HL-60 (cell line): ENCODE results near the gene HNRNPF.

ENCODE experiments used
- DNase-seq, 2 experiments: peaks; one replicate each; pipeline ENCODE4 v3.0.0-alpha.2; 2010 to 2020; ENCODE audit warnings: low read depth in 1 of 2, low spot score in 1 of 2
- H3K27ac ChIP-seq: fragments of 250-450 bp; sonication (Bioruptor Pico); replicated peaks from 2 replicates; pipeline ENCODE4 v1.5.1; 2020; ENCODE audit warnings: mild to moderate bottlenecking, moderate library complexity
- H3K27me3 ChIP-seq: fragments of 250-450 bp; sonication (Bioruptor Pico); 2 replicates; pipeline ENCODE4 v1.5.1; 2021; ENCODE audit warnings: mild to moderate bottlenecking, moderate library complexity; ENCODE audit not compliant: insufficient read depth, poor library complexity, severe bottlenecking
- H3K4me3 ChIP-seq: replicated peaks from 2 replicates; pipeline ENCODE4 v1.5.1; 2011; ENCODE audit warnings: mild to moderate bottlenecking, control low read depth, low read length; ENCODE audit not compliant: insufficient read depth
- GABPA ChIP-seq: IDR thresholded peaks from 2 replicates; pipeline ENCODE4 v1.6.1; 2012; ENCODE audit warnings: low read depth
- POLR2AphosphoS5 ChIP-seq: IDR thresholded peaks from 2 replicates; pipeline ENCODE4 v1.6.1; 2012; ENCODE audit warnings: low read depth
- SPI1 ChIP-seq: IDR thresholded peaks from 2 replicates; pipeline ENCODE4 v1.6.1; 2012; ENCODE audit warnings: low read depth, mild to moderate bottlenecking, borderline replicate concordance
- TF ChIP-seq, protein P1 (sequence below): IDR thresholded peaks from one replicate; pipeline ENCODE4 v1.5.1; 2011; ENCODE audit warnings: low read length, control low read depth, inconsistent platforms; ENCODE audit not compliant: insufficient read depth
- TF ChIP-seq, protein P2 (sequence below): IDR thresholded peaks from 2 replicates; pipeline ENCODE4 v1.6.1; 2012; ENCODE audit warnings: low read depth; ENCODE audit not compliant: insufficient replicate concordance

The HNRNPF gene

DNA sequence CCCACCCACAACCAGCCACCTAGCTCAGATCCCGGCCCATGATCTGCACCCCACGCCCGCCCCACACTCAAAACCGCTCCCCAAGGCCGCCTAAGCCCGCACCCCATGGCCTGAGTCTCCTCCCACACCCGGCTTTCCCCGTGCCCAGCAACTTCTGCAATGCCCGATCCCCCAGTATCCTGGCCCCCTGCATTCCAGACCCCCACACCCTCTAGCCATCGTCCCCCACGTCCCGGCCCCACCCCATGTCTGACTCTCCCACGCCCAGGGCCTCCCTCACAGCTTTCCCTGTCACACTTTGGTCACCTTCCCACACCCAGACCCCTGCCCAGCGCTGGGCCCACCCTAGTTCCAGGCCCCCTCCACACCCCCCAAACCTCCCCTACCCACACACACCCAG is 57.7 kb downstream of the HNRNPF start:
- H3K4me3 ChIP-seq, result no peak overlapping the region
- no peak for DNase-seq

DNA sequence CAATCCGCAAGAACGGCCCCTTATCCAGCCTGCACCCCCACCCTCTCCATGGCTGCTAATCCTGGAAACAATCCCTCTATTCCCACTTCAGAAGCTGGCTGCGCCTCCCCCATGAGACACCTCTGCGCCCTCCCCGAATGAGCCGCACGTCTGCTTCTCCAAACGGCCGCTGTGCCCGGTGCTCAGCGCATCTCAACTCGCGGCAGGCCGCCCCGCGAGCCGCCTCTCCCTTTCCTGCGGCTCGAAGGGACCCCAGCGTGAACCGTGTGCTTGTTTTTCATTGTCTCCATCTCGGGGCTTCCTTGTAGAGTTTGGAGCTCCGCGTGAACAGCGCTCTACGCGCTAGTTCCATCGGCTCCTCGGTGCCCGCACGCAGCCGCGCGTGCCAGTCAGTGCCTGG is 58.3 kb downstream of the HNRNPF start:
- no peak for DNase-seq
- TF ChIP-seq SPI1 (no peak), POLR2AphosphoS5 (no peak), GABPA (no peak)
- TF ChIP-seq, protein P1, sequence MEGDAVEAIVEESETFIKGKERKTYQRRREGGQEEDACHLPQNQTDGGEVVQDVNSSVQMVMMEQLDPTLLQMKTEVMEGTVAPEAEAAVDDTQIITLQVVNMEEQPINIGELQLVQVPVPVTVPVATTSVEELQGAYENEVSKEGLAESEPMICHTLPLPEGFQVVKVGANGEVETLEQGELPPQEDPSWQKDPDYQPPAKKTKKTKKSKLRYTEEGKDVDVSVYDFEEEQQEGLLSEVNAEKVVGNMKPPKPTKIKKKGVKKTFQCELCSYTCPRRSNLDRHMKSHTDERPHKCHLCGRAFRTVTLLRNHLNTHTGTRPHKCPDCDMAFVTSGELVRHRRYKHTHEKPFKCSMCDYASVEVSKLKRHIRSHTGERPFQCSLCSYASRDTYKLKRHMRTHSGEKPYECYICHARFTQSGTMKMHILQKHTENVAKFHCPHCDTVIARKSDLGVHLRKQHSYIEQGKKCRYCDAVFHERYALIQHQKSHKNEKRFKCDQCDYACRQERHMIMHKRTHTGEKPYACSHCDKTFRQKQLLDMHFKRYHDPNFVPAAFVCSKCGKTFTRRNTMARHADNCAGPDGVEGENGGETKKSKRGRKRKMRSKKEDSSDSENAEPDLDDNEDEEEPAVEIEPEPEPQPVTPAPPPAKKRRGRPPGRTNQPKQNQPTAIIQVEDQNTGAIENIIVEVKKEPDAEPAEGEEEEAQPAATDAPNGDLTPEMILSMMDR, result no peak
- TF ChIP-seq, protein P2, sequence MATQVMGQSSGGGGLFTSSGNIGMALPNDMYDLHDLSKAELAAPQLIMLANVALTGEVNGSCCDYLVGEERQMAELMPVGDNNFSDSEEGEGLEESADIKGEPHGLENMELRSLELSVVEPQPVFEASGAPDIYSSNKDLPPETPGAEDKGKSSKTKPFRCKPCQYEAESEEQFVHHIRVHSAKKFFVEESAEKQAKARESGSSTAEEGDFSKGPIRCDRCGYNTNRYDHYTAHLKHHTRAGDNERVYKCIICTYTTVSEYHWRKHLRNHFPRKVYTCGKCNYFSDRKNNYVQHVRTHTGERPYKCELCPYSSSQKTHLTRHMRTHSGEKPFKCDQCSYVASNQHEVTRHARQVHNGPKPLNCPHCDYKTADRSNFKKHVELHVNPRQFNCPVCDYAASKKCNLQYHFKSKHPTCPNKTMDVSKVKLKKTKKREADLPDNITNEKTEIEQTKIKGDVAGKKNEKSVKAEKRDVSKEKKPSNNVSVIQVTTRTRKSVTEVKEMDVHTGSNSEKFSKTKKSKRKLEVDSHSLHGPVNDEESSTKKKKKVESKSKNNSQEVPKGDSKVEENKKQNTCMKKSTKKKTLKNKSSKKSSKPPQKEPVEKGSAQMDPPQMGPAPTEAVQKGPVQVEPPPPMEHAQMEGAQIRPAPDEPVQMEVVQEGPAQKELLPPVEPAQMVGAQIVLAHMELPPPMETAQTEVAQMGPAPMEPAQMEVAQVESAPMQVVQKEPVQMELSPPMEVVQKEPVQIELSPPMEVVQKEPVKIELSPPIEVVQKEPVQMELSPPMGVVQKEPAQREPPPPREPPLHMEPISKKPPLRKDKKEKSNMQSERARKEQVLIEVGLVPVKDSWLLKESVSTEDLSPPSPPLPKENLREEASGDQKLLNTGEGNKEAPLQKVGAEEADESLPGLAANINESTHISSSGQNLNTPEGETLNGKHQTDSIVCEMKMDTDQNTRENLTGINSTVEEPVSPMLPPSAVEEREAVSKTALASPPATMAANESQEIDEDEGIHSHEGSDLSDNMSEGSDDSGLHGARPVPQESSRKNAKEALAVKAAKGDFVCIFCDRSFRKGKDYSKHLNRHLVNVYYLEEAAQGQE, result no peak
- Histone ChIP-seq H3K27ac (no peak overlapping the region), H3K4me3 (no peak overlapping the region), H3K27me3 (peaks cover 5% of the 10 kb centered on the region)

More for the DNA sequence above, 57.7 kb downstream of the HNRNPF start:
- no peak for TF ChIP-seq SPI1
- TF ChIP-seq, protein P2, result no peak
- TF ChIP-seq POLR2AphosphoS5, result no peak
- TF ChIP-seq GABPA, result no peak
- TF ChIP-seq, protein P1, result no peak
- H3K27ac ChIP-seq, result no peak overlapping the region
- peaks cover 5% of the 10 kb centered on the region for H3K27me3 ChIP-seq

DNA sequence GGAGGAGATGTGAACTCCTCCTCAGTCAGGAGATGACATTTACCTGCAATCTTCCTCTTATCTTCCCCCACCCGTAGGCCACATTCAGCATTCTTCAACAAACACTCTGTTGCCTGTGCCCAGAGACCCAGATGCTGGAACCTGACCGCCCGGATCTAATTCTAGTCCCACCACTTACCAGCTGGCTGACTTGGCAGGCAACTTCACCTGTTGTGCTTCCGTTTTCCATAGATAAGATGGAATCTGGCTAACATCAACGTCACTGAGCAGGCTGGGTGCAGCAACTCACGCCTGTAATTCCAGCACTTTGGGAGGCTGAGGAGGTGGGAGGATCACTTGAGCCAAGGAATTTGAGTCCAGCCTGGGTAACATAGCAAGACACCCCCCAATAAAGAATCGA is 58.8 kb downstream of the HNRNPF start:
- H3K4me3 ChIP-seq, result no peak overlapping the region
- no peak overlapping the region for H3K27ac ChIP-seq
- peaks cover 5% of the 10 kb centered on the region for H3K27me3 ChIP-seq
- TF ChIP-seq SPI1 (no peak), GABPA (no peak), POLR2AphosphoS5 (no peak)
- TF ChIP-seq, protein P1, result no peak
- TF ChIP-seq, protein P2, result no peak
- no peak for DNase-seq
